C1 segment of cervical spinal cord (tissue), 14 donors: ENCODE data around the gene ARMC3.
"Not testable (repeated sequence)": the region's sequence is repeated elsewhere in the genome, so short reads cannot be mapped to it uniquely, and the experiment has no call there.

ENCODE experiments used
- DNase-seq, 14 donors: peaks; one replicate each; lab custom pipeline; 2025; lab: John Stamatoyannopoulos, UW

The ARMC3 gene

GRCh38 chr10:23072593-23072992, 144.7 kb downstream of the ARMC3 start:
- not testable (repeated sequence) for DNase-seq

- DNase-seq, result no peak
Measured at GRCh38 chr10:23073527-23073926, 145.7 kb downstream of the ARMC3 start.

- no peak for DNase-seq
Measured at GRCh38 chr10:23075672-23076071, 147.8 kb downstream of the ARMC3 start.

GRCh38 chr10:23078114-23078513, 150.3 kb downstream of the ARMC3 start:
- no peak for DNase-seq

GRCh38 chr10:23079700-23080099, 151.8 kb downstream of the ARMC3 start:
- DNase-seq, result no peak

GRCh38 chr10:23080262-23080661, 152.4 kb downstream of the ARMC3 start:
- no peak for DNase-seq

- peak in 1 of 14 donors; percentile 77 for DNase-seq
Measured at GRCh38 chr10:23081221-23081750, 153.4 kb downstream of the ARMC3 start.

- no peak for DNase-seq
Measured at GRCh38 chr10:23081891-23082290, 154.0 kb downstream of the ARMC3 start.
